HepG2 (cell line): ENCODE measurements around the gene CFAP119. TPM values are rescaled to one million over a fixed set of nuclear protein-coding genes. Genes with fewer than 3 reads are reported as not detected.

Experiments
- ARID4A ChIP-seq: sonication (generic); formaldehyde crosslinking; IDR thresholded peaks from 2 replicates; pipeline ENCODE4 v1.5.0; 2020; ENCODE audit warnings: mild to moderate bottlenecking, missing genetic modification reagents, borderline replicate concordance
- ARNT2 ChIP-seq: sonication (generic); formaldehyde crosslinking; IDR thresholded peaks from 2 replicates; pipeline ENCODE4 v1.8.0; 2022; ENCODE audit warnings: mild to moderate bottlenecking, low read depth, missing genetic modification reagents, moderate library complexity
- ASH2L ChIP-seq: fragments of 300-600, 200-600 bp; sonication (generic); IDR thresholded peaks from 2 replicates; pipeline ENCODE4 v1.7.0; 2017; ENCODE audit warnings: low read depth, mild to moderate bottlenecking, moderate library complexity, mixed read lengths, low read length; ENCODE audit not compliant: insufficient read length
- EEA1 ChIP-seq: sonication (generic); formaldehyde crosslinking; IDR thresholded peaks from 2 replicates; pipeline ENCODE4 v1.5.1; 2020; ENCODE audit warnings: mild to moderate bottlenecking, missing genetic modification reagents, borderline replicate concordance
- GZF1 ChIP-seq: sonication (generic); formaldehyde crosslinking; IDR thresholded peaks from 2 replicates; pipeline ENCODE4 v1.5.1; 2020; ENCODE audit warnings: mild to moderate bottlenecking, missing genetic modification reagents
- HOXA5 ChIP-seq: sonication (generic); formaldehyde crosslinking; IDR thresholded peaks from 2 replicates; pipeline ENCODE4 v1.4.0; 2020; ENCODE audit warnings: missing genetic modification reagents
- HOXA9 ChIP-seq: sonication (generic); formaldehyde crosslinking; IDR thresholded peaks from 2 replicates; pipeline ENCODE4 v1.8.1; 2022; ENCODE audit warnings: missing genetic modification reagents, mild to moderate bottlenecking, moderate library complexity, borderline replicate concordance
- KDM2A ChIP-seq: sonication (generic); formaldehyde crosslinking; IDR thresholded peaks from 2 replicates; pipeline ENCODE4 v1.4.0; 2020; ENCODE audit warnings: low read depth, missing genetic modification reagents, borderline replicate concordance
- KLF12 ChIP-seq: sonication (generic); formaldehyde crosslinking; IDR thresholded peaks from 2 replicates; pipeline ENCODE4 v1.4.0; 2020; ENCODE audit warnings: missing genetic modification reagents, borderline replicate concordance
- MAFK ChIP-seq, 2 experiments: IDR thresholded peaks in 1 of 2; conservative IDR thresholded peaks in 1 of 2; 2 replicates each; pipeline ENCODE4 v1.6.1; 2011; ENCODE audit warnings: improper control_type of control experiment in 2 of 2, low read length in 2 of 2
- MEF2D ChIP-seq: sonication (generic); formaldehyde crosslinking; IDR thresholded peaks from 2 replicates; pipeline ENCODE4 v1.5.1; 2020; ENCODE audit warnings: mild to moderate bottlenecking, missing genetic modification reagents
- MIXL1 ChIP-seq: IDR thresholded peaks from 2 replicates; pipeline ENCODE4 v1.6.1; 2016
- NCOA5 ChIP-seq: sonication (generic); formaldehyde crosslinking; IDR thresholded peaks from 2 replicates; pipeline ENCODE4 v1.4.0; 2020; ENCODE audit warnings: missing genetic modification reagents
- PLRG1 ChIP-seq: fragments of 450-650 bp; conservative IDR thresholded peaks from 2 replicates; pipeline ENCODE4 v1.6.1; 2016
- RBM39 ChIP-seq: fragments of 200-400 bp; formaldehyde crosslinking; IDR thresholded peaks from one replicate; pipeline ENCODE4 v1.6.1; 2018; ENCODE audit warnings: antibody characterized with exemption, mild to moderate bottlenecking, low read depth, low read length; ENCODE audit not compliant: poor library complexity, severe bottlenecking
- SMAD3 ChIP-seq: sonication (generic); formaldehyde crosslinking; IDR thresholded peaks from 2 replicates; pipeline ENCODE4 v1.4.0; 2020; ENCODE audit warnings: missing genetic modification reagents
- TOPORS ChIP-seq: sonication (generic); formaldehyde crosslinking; IDR thresholded peaks from 2 replicates; pipeline ENCODE4 v1.8.0; 2023; ENCODE audit warnings: mild to moderate bottlenecking, missing genetic modification reagents
- ZBTB38 ChIP-seq: sonication (generic); formaldehyde crosslinking; IDR thresholded peaks from 2 replicates; pipeline ENCODE4 v1.5.1; 2020; ENCODE audit warnings: mild to moderate bottlenecking, missing genetic modification reagents
- ZFP41 ChIP-seq: sonication (generic); formaldehyde crosslinking; IDR thresholded peaks from 2 replicates; pipeline ENCODE4 v1.4.0; 2020; ENCODE audit warnings: mild to moderate bottlenecking, missing genetic modification reagents, borderline replicate concordance
- ZNF224 ChIP-seq: sonication (generic); formaldehyde crosslinking; IDR thresholded peaks from 2 replicates; pipeline ENCODE4 v1.5.0; 2020; ENCODE audit warnings: mild to moderate bottlenecking, missing genetic modification reagents
- ZNF225 ChIP-seq: sonication (generic); formaldehyde crosslinking; IDR thresholded peaks from 2 replicates; pipeline ENCODE4 v1.4.0; 2020; ENCODE audit warnings: mild to moderate bottlenecking, missing genetic modification reagents
- ZNF256 ChIP-seq: sonication (generic); formaldehyde crosslinking; conservative IDR thresholded peaks from 2 replicates; pipeline ENCODE4 v1.4.0; 2020; ENCODE audit warnings: missing genetic modification reagents
- ZNF576 ChIP-seq: sonication (generic); formaldehyde crosslinking; IDR thresholded peaks from 2 replicates; pipeline ENCODE4 v1.4.0; 2020; ENCODE audit warnings: mild to moderate bottlenecking, missing genetic modification reagents
- polyA plus RNA-seq, 8 experiments: library from polyadenylated mRNA; depleted of rRNA in 3 of 8; stranded (reverse) in 7 of 8; unstranded in 1 of 8; fragments of >200 nt; fragmentation: Illumina TruSeq in 4 of 8; extraction: Trizol in 4 of 8; gene quantifications; 2 replicates each; pipeline versions ENCODE4 v1.2.1 to v1.2.3, GENCODE V29; 2011 to 2016; ENCODE audit warnings: low read depth in 4 of 8, missing spikeins in 1 of 8, mixed read lengths in 1 of 8; ENCODE audit not compliant: insufficient read depth in 1 of 8
- total RNA-seq, 5 experiments: library from RNA; depleted of rRNA; stranded (reverse); fragments of >200 nt; fragmentation: Illumina TruSeq; extraction: Trizol; gene quantifications; 2 replicates each; pipeline ENCODE4 v1.2.3, GENCODE V29; 2016; ENCODE audit warnings: low read depth in 1 of 5
- TF ChIP-seq, protein P1 (sequence below): sonication (generic); formaldehyde crosslinking; IDR thresholded peaks from 2 replicates; pipeline ENCODE4 v1.4.0; 2020; ENCODE audit warnings: missing genetic modification reagents

CFAP119 gene
- total and polyA plus RNA-seq, 2 of the 13 experiments (the other 11 are each of a cell fraction or from before 2014, with no cell fraction given), result 6.4 TPM

- TF ChIP-seq ARID4A (CRISPR knock-in tag) (peak; percentile 94), ZNF225 (peak; percentile 66; the same call in 1 of the 2 replicates), KDM2A (CRISPR knock-in tag) (peak; percentile 98), ZBTB38 (CRISPR knock-in tag) (peak; percentile 74; the same call in 1 of the 2 replicates), EEA1 (peak; percentile 80; the same call in 1 of the 2 replicates), ZNF576 (CRISPR knock-in tag) (no peak), ASH2L (peak; percentile 65), MAFK (conservative IDR thresholded peaks at IDR 0.05 in 1 of 2, IDR thresholded peaks at IDR 0.05 in 1 of 2; ENCODE audit: low read length in 2 of 2) (0 out of 4 replicates have a peak, but pooled peaks of 1 of the 2 experiments have one; percentile 1), ZNF224 (CRISPR knock-in tag) (0 out of 2 replicates have a peak, but pooled peaks have one; percentile 57), PLRG1 (no peak), SMAD3 (CRISPR knock-in tag) (peak; percentile 57; the same call in 1 of the 2 replicates), ARNT2 (CRISPR knock-in tag) (peak; percentile 83; the same call in 1 of the 2 replicates), NCOA5 (CRISPR knock-in tag) (no peak), GZF1 (CRISPR knock-in tag) (no peak), HOXA9 (CRISPR knock-in tag) (no peak), ZFP41 (CRISPR knock-in tag) (no peak), HOXA5 (peak; percentile 56; the same call in 1 of the 2 replicates), RBM39 (peak; percentile 76), ZNF256 (CRISPR knock-in tag) (no peak; the same call in 1 of the 2 replicates), MIXL1 (CRISPR knock-in tag) (no peak), KLF12 (peak; percentile 40; the same call in 1 of the 2 replicates), TOPORS (peak; percentile 50; the same call in 1 of the 2 replicates), MEF2D (CRISPR knock-in tag) (peak; percentile 79; the same call in 1 of the 2 replicates)
- TF ChIP-seq, protein P1, sequence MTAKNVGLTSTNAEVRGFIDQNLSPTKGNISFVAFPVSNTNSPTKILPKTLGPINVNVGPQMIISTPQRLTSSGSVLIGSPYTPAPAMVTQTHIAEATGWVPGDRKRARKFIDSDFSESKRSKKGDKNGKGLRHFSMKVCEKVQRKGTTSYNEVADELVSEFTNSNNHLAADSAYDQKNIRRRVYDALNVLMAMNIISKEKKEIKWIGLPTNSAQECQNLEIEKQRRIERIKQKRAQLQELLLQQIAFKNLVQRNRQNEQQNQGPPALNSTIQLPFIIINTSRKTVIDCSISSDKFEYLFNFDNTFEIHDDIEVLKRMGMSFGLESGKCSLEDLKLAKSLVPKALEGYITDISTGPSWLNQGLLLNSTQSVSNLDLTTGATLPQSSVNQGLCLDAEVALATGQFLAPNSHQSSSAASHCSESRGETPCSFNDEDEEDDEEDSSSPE (CRISPR knock-in tag), result peak; percentile 89
Measured at GRCh38 chr16:30747799-30748633, 13.8 kb downstream of the CFAP119 start, which contains the start of gene PHKG2 (continued).
